GM19240 (cell line): Measurements from ENCODE around the gene NAPB.

ENCODE experiments used
- DNase-seq: peaks from one replicate; pipeline ENCODE4 v3.0.0; 2011; ENCODE audit warnings: low spot score; ENCODE audit not compliant: insufficient read length

NAPB gene

GRCh38 chr20:23369072-23369823 is 52.0 kb downstream of the NAPB start:
- no peak for DNase-seq

- no peak for DNase-seq
Observed at GRCh38 chr20:23368316-23369071, 52.8 kb downstream of the NAPB start.

GRCh38 chr20:23367770-23368169 is 53.5 kb downstream of the NAPB start:
- no peak for DNase-seq

- DNase-seq = no peak
Observed at GRCh38 chr20:23366384-23366783, 54.9 kb downstream of the NAPB start.

GRCh38 chr20:23365390-23366165 is 55.7 kb downstream of the NAPB start:
- DNase-seq = no peak

GRCh38 chr20:23363257-23363649 is 58.0 kb downstream of the NAPB start:
- DNase-seq = no peak

- peak; percentile 23 for DNase-seq
Observed at GRCh38 chr20:23362392-23363256, 58.7 kb downstream of the NAPB start.

GRCh38 chr20:23361476-23362391 is 59.6 kb downstream of the NAPB start, which contains the start of gene GZF1:
GZF1 (plus strand) TSS chr20:23362182; CDS start chr20:23364384, 2,202 bp downstream.
- DNase-seq = peak; percentile 82

GRCh38 chr20:23361119-23361475 is 60.2 kb downstream of the NAPB start:
- no peak for DNase-seq

- DNase-seq = no peak
Observed at GRCh38 chr20:23360531-23360930, 60.8 kb downstream of the NAPB start.

GRCh38 chr20:23358923-23359593 is 62.2 kb downstream of the NAPB start:
- no peak for DNase-seq

- no peak for DNase-seq
Observed at GRCh38 chr20:23358563-23358906, 62.8 kb downstream of the NAPB start.

- DNase-seq = peak; percentile 79
Observed at GRCh38 chr20:23357767-23358562, 63.3 kb downstream of the NAPB start.

GRCh38 chr20:23356203-23356602 is 65.1 kb downstream of the NAPB start:
- DNase-seq = no peak

- DNase-seq = no peak
Observed at GRCh38 chr20:23350904-23351838, 70.1 kb downstream of the NAPB start.

GRCh38 chr20:23350196-23350903 is 70.9 kb downstream of the NAPB start, which contains the start of gene NXT1:
NXT1 (plus strand) TSS chr20:23350791; CDS start chr20:23354042, 3,251 bp downstream.
- DNase-seq = peak; percentile 42
